ENCODE data around the gene RFX6.

The RFX6 gene

GRCh38 chr6:116973976-116974375 is 96.9 kb downstream of the RFX6 start:
- no peak for DNase-seq

- no peak for DNase-seq
These were observed 97.7 kb downstream of the RFX6 start for GRCh38 chr6:116974526-116975316.

GRCh38 chr6:116975600-116975999 is 98.6 kb downstream of the RFX6 start:
- DNase-seq = no peak

- DNase-seq = no peak
These were observed 102.5 kb downstream of the RFX6 start for GRCh38 chr6:116979560-116979959.

All from hematopoietic multipotent progenitor cell treated with erythropoietin and hydrocortisone succinate and interleukin-3 and kit ligand, for 8 days (in vitro differentiated cells).